ENCODE measurements around the gene TPI1. TPM values are rescaled to one million over a fixed set of nuclear protein-coding genes. Genes with fewer than 3 reads are reported as not detected.
A peak's percentile ranks its signal among the peaks of the same experiment; 100 is the strongest.

TPI1 gene
- total RNA-seq, 1 donor from 2014 or later, result 722 TPM

DNA sequence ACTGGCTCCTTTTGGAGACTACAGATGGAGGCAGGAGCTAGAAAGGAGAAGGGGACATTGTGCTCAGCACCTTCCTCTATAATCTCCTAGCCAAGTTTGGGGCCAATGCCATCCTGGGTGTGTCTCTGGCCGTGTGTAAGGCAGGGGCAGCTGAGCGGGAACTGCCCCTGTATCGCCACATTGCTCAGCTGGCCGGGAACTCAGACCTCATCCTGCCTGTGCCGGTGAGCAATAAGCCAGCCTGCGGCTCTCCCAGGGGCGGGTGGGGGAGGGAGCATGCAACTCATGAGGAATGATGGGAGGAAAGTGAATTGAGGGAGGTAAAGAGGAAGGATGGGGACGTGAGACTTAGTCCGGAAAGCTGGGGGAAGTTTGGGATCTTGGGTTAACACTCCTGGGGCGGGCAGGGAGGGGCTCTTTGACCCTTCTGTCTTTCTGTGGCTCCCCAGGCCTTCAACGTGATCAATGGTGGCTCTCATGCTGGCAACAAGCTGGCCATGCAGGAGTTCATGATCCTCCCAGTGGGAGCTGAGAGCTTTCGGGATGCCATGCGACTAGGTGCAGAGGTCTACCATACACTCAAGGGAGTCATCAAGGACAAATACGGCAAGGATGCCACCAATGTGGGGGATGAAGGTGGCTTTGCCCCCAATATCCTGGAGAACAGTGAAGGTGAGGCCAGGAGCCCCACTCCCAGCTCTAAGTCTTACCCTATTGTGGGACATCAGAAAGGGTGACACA lies 50.3 kb downstream of the TPI1 start:
- Mint-ChIP-seq H3K4me1 (ENCODE audit: low read depth, unreplicated experiment) (peaks cover 20% of the 10 kb centered on the region), H3K9me3 (ENCODE audit: unreplicated experiment) (no peaks in the 10 kb centered on the region), H3K27ac (ENCODE audit: unreplicated experiment) (no peak overlapping the region), H3K27me3 (ENCODE audit: low read depth, unreplicated experiment) (peaks cover 2% of the 10 kb centered on the region), H3K4me3 (ENCODE audit: unreplicated experiment) (peak overlapping the region; percentile 40), H3K36me3 (ENCODE audit: low read depth, unreplicated experiment) (peaks cover 16% of the 10 kb centered on the region)
- Histone ChIP-seq H3K36me3 (ENCODE audit: insufficient read depth, low read length) (peaks cover 2% of the 10 kb centered on the region), H3K4me2 (ENCODE audit: low read length) (peak overlapping the region; percentile 53), H3K9ac (ENCODE audit: low read length) (no peak overlapping the region), H3K27me3 (ENCODE audit: insufficient read depth, low read length) (no peaks in the 10 kb centered on the region), H3K9me3 (ENCODE audit: insufficient read depth, low read depth, low read length) (no peaks in the 10 kb centered on the region), H3K79me2 (ENCODE audit: insufficient read depth, low read length) (no peaks in the 10 kb centered on the region), H4K20me1 (ENCODE audit: insufficient read depth, low read length) (no peaks in the 10 kb centered on the region), H3K27ac (ENCODE audit: low read depth, low read length) (peak overlapping the region; percentile 19), H2AFZ (ENCODE audit: low read depth, low read length) (no peak overlapping the region), H3K4me3 (ENCODE audit: insufficient read depth, low read depth, low read length) (no peak overlapping the region), H3K4me1 (ENCODE audit: insufficient read depth, low read length) (peaks cover 25% of the 10 kb centered on the region)
- TF ChIP-seq, protein P1, sequence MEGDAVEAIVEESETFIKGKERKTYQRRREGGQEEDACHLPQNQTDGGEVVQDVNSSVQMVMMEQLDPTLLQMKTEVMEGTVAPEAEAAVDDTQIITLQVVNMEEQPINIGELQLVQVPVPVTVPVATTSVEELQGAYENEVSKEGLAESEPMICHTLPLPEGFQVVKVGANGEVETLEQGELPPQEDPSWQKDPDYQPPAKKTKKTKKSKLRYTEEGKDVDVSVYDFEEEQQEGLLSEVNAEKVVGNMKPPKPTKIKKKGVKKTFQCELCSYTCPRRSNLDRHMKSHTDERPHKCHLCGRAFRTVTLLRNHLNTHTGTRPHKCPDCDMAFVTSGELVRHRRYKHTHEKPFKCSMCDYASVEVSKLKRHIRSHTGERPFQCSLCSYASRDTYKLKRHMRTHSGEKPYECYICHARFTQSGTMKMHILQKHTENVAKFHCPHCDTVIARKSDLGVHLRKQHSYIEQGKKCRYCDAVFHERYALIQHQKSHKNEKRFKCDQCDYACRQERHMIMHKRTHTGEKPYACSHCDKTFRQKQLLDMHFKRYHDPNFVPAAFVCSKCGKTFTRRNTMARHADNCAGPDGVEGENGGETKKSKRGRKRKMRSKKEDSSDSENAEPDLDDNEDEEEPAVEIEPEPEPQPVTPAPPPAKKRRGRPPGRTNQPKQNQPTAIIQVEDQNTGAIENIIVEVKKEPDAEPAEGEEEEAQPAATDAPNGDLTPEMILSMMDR (IDR thresholded peaks at IDR 0.05; ENCODE audit: insufficient read depth, low read depth, low read length), result no peak
- TF ChIP-seq EZH2 (IDR thresholded peaks at IDR 0.05; ENCODE audit: insufficient read depth, low read length), result no peak
- no peak for FAIRE-seq
- DNase-seq (ENCODE audit: low read depth), result peak; percentile 57

DNA sequence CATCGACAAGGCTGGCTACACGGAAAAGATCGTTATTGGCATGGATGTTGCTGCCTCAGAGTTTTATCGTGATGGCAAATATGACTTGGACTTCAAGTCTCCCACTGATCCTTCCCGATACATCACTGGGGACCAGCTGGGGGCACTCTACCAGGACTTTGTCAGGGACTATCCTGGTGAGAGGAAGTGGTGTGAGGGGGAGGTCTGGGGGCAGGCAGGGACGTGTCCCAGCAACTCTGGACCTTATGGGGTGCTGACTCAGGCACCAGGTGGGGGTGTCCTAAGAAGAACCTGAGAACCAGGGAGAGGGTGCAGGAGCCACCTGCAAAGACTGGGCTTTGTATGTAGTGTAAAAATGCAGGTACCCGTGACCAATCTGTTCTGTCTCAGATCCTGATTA lies 52.3 kb downstream of the TPI1 start:
- FAIRE-seq, result no peak
- no peak for DNase-seq (ENCODE audit: low read depth)

More for the DNA sequence above, 52.3 kb downstream of the TPI1 start:
- H3K27ac ChIP-seq (ENCODE audit: low read depth, low read length), result no peak overlapping the region
- no peaks in the 10 kb centered on the region for H4K20me1 ChIP-seq (ENCODE audit: insufficient read depth, low read length)
- H3K4me1 Mint-ChIP-seq (ENCODE audit: low read depth, unreplicated experiment), result peaks cover 22% of the 10 kb centered on the region
- H3K79me2 ChIP-seq (ENCODE audit: insufficient read depth, low read length), result no peaks in the 10 kb centered on the region
- TF ChIP-seq, protein P1 (IDR thresholded peaks at IDR 0.05; ENCODE audit: insufficient read depth, low read depth, low read length), result no peak
- no peak for TF ChIP-seq EZH2 (IDR thresholded peaks at IDR 0.05; ENCODE audit: insufficient read depth, low read length)
- no peaks in the 10 kb centered on the region for H3K27me3 Mint-ChIP-seq (ENCODE audit: low read depth, unreplicated experiment)
- H3K9me3 ChIP-seq (ENCODE audit: insufficient read depth, low read depth, low read length), result no peaks in the 10 kb centered on the region
- H3K4me2 ChIP-seq (ENCODE audit: low read length), result no peak overlapping the region
- no peak overlapping the region for H3K9ac ChIP-seq (ENCODE audit: low read length)
- peaks cover 24% of the 10 kb centered on the region for H3K4me1 ChIP-seq (ENCODE audit: insufficient read depth, low read length)
- H3K4me3 ChIP-seq (ENCODE audit: insufficient read depth, low read depth, low read length), result no peak overlapping the region
- peaks cover 16% of the 10 kb centered on the region for H3K36me3 Mint-ChIP-seq (ENCODE audit: low read depth, unreplicated experiment)
- peaks cover 2% of the 10 kb centered on the region for H3K36me3 ChIP-seq (ENCODE audit: insufficient read depth, low read length)
- no peak overlapping the region for H3K27ac Mint-ChIP-seq (ENCODE audit: unreplicated experiment)
- H3K4me3 Mint-ChIP-seq (ENCODE audit: unreplicated experiment), result peak overlapping the region; percentile 6
- no peaks in the 10 kb centered on the region for H3K9me3 Mint-ChIP-seq (ENCODE audit: unreplicated experiment)
- H2AFZ ChIP-seq (ENCODE audit: low read depth, low read length), result no peak overlapping the region
- H3K27me3 ChIP-seq (ENCODE audit: insufficient read depth, low read length), result no peaks in the 10 kb centered on the region

Other genes starting within 250 kb of the TPI1 start
- 0.73 and 0.89 TPM in 2 replicates for gene LPAR5, start 231.6 kb upstream of the TPI1 start, total RNA-seq
- gene ACRBP, start 220.1 kb upstream of the TPI1 start, total RNA-seq, result 0.54 and 0.60 TPM in 2 replicates
- 30.9 and 34.8 TPM in 2 replicates for gene ING4, start 204.4 kb upstream of the TPI1 start, total RNA-seq
- 48.9 and 50.6 TPM in 2 replicates for gene ZNF384, start 178.2 kb upstream of the TPI1 start, total RNA-seq
- gene PIANP, start 166.7 kb upstream of the TPI1 start, total RNA-seq, result 3.1 and 3.6 TPM in 2 replicates
- gene COPS7A, start 143.5 kb upstream of the TPI1 start, total RNA-seq, result 47.3 and 51.5 TPM in 2 replicates
- 302 and 316 TPM in 2 replicates for gene MLF2, start 114.4 kb upstream of the TPI1 start, total RNA-seq
- gene PTMS, start 101.2 kb upstream of the TPI1 start, total RNA-seq, result 504 and 510 TPM in 2 replicates
- gene LAG3, start 95.0 kb upstream of the TPI1 start, total RNA-seq, result 2.0 TPM in 2 replicates
- gene CD4, start 78.0 kb upstream of the TPI1 start, total RNA-seq, result 0.54 and 0.72 TPM in 2 replicates
- 6.0 and 6.2 TPM in 2 replicates for gene GPR162, start 45.7 kb upstream of the TPI1 start, total RNA-seq
- 101 and 123 TPM in 2 replicates for gene P3H3, start 39.1 kb upstream of the TPI1 start, total RNA-seq
- gene GNB3, start 26.6 kb upstream of the TPI1 start, total RNA-seq, result 14.5 and 16.6 TPM in 2 replicates
- 2.3 and 3.2 TPM in 2 replicates for gene CDCA3, start 16.2 kb upstream of the TPI1 start, total RNA-seq
- 144 and 146 TPM in 2 replicates for gene USP5, start 15.4 kb upstream of the TPI1 start, total RNA-seq
- gene SPSB2, start 5.8 kb downstream of the TPI1 start, total RNA-seq, result 4.9 and 6.2 TPM in 2 replicates
- 5.0 and 5.2 TPM in 2 replicates for gene LRRC23, start 37.3 kb downstream of the TPI1 start, total RNA-seq
- 46.4 and 47.7 TPM in 2 replicates for gene ENO2, start 47.0 kb downstream of the TPI1 start, total RNA-seq
- 94.9 and 97.8 TPM in 2 replicates for gene ATN1, start 60.4 kb downstream of the TPI1 start, total RNA-seq
- not detected in 2 replicates for gene RNU7-1, start 76.3 kb downstream of the TPI1 start, total RNA-seq
- 117 and 123 TPM in 2 replicates for gene C12orf57, start 76.5 kb downstream of the TPI1 start, total RNA-seq
- 5.2 and 8.9 TPM in 2 replicates for gene PTPN6, start 83.8 kb downstream of the TPI1 start, total RNA-seq
- gene PHB2, start 103.1 kb downstream of the TPI1 start, total RNA-seq, result 171 and 176 TPM in 2 replicates
- gene EMG1, start 103.4 kb downstream of the TPI1 start, total RNA-seq, result 38.6 and 39.1 TPM in 2 replicates
- 26.2 and 27.6 TPM in 2 replicates for gene LPCAT3, start 150.9 kb downstream of the TPI1 start, total RNA-seq
- gene C1S, start 193.2 kb downstream of the TPI1 start, total RNA-seq, result 5.2 and 6.2 TPM in 2 replicates
- gene C1R, start 224.9 kb downstream of the TPI1 start, total RNA-seq, result 0.86 and 1.6 TPM in 2 replicates
- gene C1RL, start 241.7 kb downstream of the TPI1 start, total RNA-seq, result 11.0 and 12.1 TPM in 2 replicates

Data from astrocyte (in vitro differentiated cells and primary cell).